ENCODE results near the gene IL3RA.

- TF ChIP-seq GATA2 (IDR thresholded peaks at IDR 0.05; ENCODE audit: low read depth, low read length) (no peak), GATA3 (IDR thresholded peaks at IDR 0.05; ENCODE audit: low read depth, low read length) (no peak)
These were observed 52.1 kb downstream of the IL3RA start for GRCh38 chrX:1388651-1389050.
